Karpas-422 (cell line): ENCODE measurements around the gene RNU6-1. TPM values are rescaled to one million over a fixed set of nuclear protein-coding genes. Genes with fewer than 3 reads are reported as not detected.

Experiments used
- DNase-seq: peaks from one replicate; pipeline ENCODE4 v3.0.0-alpha.2; 2015
- H2AFZ ChIP-seq: fragments of 200-600 bp; sonication (generic); 2 replicates; pipeline ENCODE4 v1.6.1; 2014; ENCODE audit warnings: antibody characterized with exemption, low read length, mixed read lengths
- H3K27ac ChIP-seq: fragments of 200-600 bp; sonication (generic); 2 replicates; pipeline ENCODE4 v1.5.1; 2014; ENCODE audit warnings: mild to moderate bottlenecking, low read length, moderate library complexity
- H3K27me3 ChIP-seq: fragments of 200-600 bp; sonication (generic); 2 replicates; pipeline ENCODE4 v1.6.1; 2014; ENCODE audit warnings: low read length, mixed read lengths
- H3K36me3 ChIP-seq: fragments of 200-600 bp; sonication (generic); 2 replicates; pipeline ENCODE4 v1.6.1; 2014; ENCODE audit warnings: low read length, mixed read lengths; ENCODE audit not compliant: insufficient read depth
- H3K4me1 ChIP-seq: fragments of 200-600 bp; sonication (generic); 2 replicates; pipeline ENCODE4 v1.6.1; 2014; ENCODE audit warnings: mild to moderate bottlenecking, low read length, mixed read lengths
- H3K4me2 ChIP-seq: fragments of 200-600 bp; sonication (generic); 2 replicates; pipeline ENCODE4 v1.6.1; 2014; ENCODE audit warnings: low read length, low read depth, mild to moderate bottlenecking; ENCODE audit not compliant: poor library complexity, severe bottlenecking
- H3K4me3 ChIP-seq: fragments of 200-600 bp; sonication (generic); 2 replicates; pipeline ENCODE4 v1.5.1; 2014; ENCODE audit warnings: mild to moderate bottlenecking, antibody characterized with exemption, low read length, mixed read lengths
- H3K79me2 ChIP-seq: fragments of 200-600 bp; sonication (generic); 2 replicates; pipeline ENCODE4 v1.6.1; 2014; ENCODE audit warnings: mild to moderate bottlenecking, low read length, mixed read lengths
- H3K9ac ChIP-seq: fragments of 200-600 bp; sonication (generic); 2 replicates; pipeline ENCODE4 v1.6.0; 2014; ENCODE audit warnings: low read length
- H3K9me2 ChIP-seq: fragments of 200-600 bp; sonication (generic), shearing (Covaris generic); replicated peaks from 2 replicates; pipeline ENCODE4 v1.6.0; 2014; ENCODE audit warnings: mild to moderate bottlenecking, low read length, moderate library complexity; ENCODE audit not compliant: insufficient read depth
- H3K9me3 ChIP-seq: fragments of 300-700, 200-600 bp; sonication (generic); 2 replicates; pipeline ENCODE4 v1.6.1; 2014; ENCODE audit warnings: low read length, mixed read lengths
- H4K20me1 ChIP-seq: fragments of 200-600 bp; sonication (generic); 2 replicates; pipeline ENCODE4 v1.6.1; 2014; ENCODE audit warnings: mild to moderate bottlenecking, antibody characterized with exemption, low read length, low read depth; ENCODE audit not compliant: insufficient read depth
- total RNA-seq: library from RNA; depleted of rRNA; stranded (reverse); fragments of >200 nt; shearing (Covaris generic); gene quantifications from 2 replicates; pipeline ENCODE4 v1.2.3, GENCODE V29; 2014; ENCODE audit warnings: low replicate concordance; rRNA removed

The RNU6-1 gene
- not detected in 2 replicates for total RNA-seq

GRCh38 chr15:67839929-67840748 is at the start of gene RNU6-1:
TSS of gene RNU6-1 (minus strand) at chr15:67840045.
- H4K20me1 ChIP-seq = no peaks in the 10 kb centered on the region
- H3K27ac ChIP-seq = peak within 1 kb of the TSS; percentile 92
- peak within 1 kb of the TSS; percentile 74 for H3K4me2 ChIP-seq
- peak within 1 kb of the TSS; percentile 99 for H3K9ac ChIP-seq
- H3K27me3 ChIP-seq = no peaks in the 10 kb centered on the region
- H3K4me1 ChIP-seq = peaks cover 65% of the 10 kb centered on the region
- peak; percentile 98 for DNase-seq
- H2AFZ ChIP-seq = peak within 1 kb of the TSS; percentile 61
- no peaks in the 10 kb centered on the region for H3K9me2 ChIP-seq
- H3K79me2 ChIP-seq = no peaks in the 10 kb centered on the region
- peak within 1 kb of the TSS; percentile 93 for H3K4me3 ChIP-seq
- no peaks in the 10 kb centered on the region for H3K36me3 ChIP-seq
- H3K9me3 ChIP-seq = no peaks in the 10 kb centered on the region

- H3K36me3 ChIP-seq = no peaks in the 10 kb centered on the region
- no peak overlapping the region for H3K9ac ChIP-seq
- H2AFZ ChIP-seq = no peak overlapping the region
- no peaks in the 10 kb centered on the region for H3K79me2 ChIP-seq
- H3K9me2 ChIP-seq = no peaks in the 10 kb centered on the region
- H3K27ac ChIP-seq = no peak overlapping the region
- DNase-seq = no peak
- peaks cover 6% of the 10 kb centered on the region; the same call in 1 of the 2 replicates for H3K27me3 ChIP-seq
- peaks cover 15% of the 10 kb centered on the region for H3K4me1 ChIP-seq
- H3K4me3 ChIP-seq = no peak overlapping the region
- H4K20me1 ChIP-seq = no peaks in the 10 kb centered on the region
- no peak overlapping the region for H3K4me2 ChIP-seq
- no peaks in the 10 kb centered on the region for H3K9me3 ChIP-seq
Observed at GRCh38 chr15:67887776-67888175, 47.9 kb upstream of the RNU6-1 start.

GRCh38 chr15:67885861-67886260 is 46.0 kb upstream of the RNU6-1 start:
- H3K4me2 ChIP-seq = no peak overlapping the region

GRCh38 chr15:67885175-67885523 is 45.3 kb upstream of the RNU6-1 start:
- no peak overlapping the region for H3K27ac ChIP-seq
- peaks cover 28% of the 10 kb centered on the region for H3K4me1 ChIP-seq
- H3K79me2 ChIP-seq = no peaks in the 10 kb centered on the region
- peaks cover 6% of the 10 kb centered on the region; the same call in 1 of the 2 replicates for H3K27me3 ChIP-seq
- peak overlapping the region; percentile 71 for H3K4me3 ChIP-seq
- peak overlapping the region; percentile 98 for H2AFZ ChIP-seq
- H3K9me2 ChIP-seq = no peaks in the 10 kb centered on the region
- H3K9ac ChIP-seq = peak overlapping the region; percentile 75
- peak overlapping the region; percentile 75 for H3K4me2 ChIP-seq
- H3K9me3 ChIP-seq = no peaks in the 10 kb centered on the region
- no peaks in the 10 kb centered on the region for H3K36me3 ChIP-seq
- no peak for DNase-seq
- no peaks in the 10 kb centered on the region for H4K20me1 ChIP-seq

More at GRCh38 chr15:67885861-67886260, 46.0 kb upstream of the RNU6-1 start:
- Histone ChIP-seq H3K4me1 (peaks cover 23% of the 10 kb centered on the region), H3K27ac (no peak overlapping the region), H2AFZ (no peak overlapping the region), H3K9me3 (no peaks in the 10 kb centered on the region), H3K9ac (no peak overlapping the region), H3K36me3 (no peaks in the 10 kb centered on the region), H4K20me1 (no peaks in the 10 kb centered on the region), H3K4me3 (no peak overlapping the region), H3K27me3 (peaks cover 6% of the 10 kb centered on the region; the same call in 1 of the 2 replicates), H3K79me2 (no peaks in the 10 kb centered on the region), H3K9me2 (no peaks in the 10 kb centered on the region)
- no peak for DNase-seq

GRCh38 chr15:67884514-67885174 is 44.8 kb upstream of the RNU6-1 start:
- no peaks in the 10 kb centered on the region for H4K20me1 ChIP-seq
- H3K79me2 ChIP-seq = no peaks in the 10 kb centered on the region
- peak overlapping the region; percentile 75 for H3K4me2 ChIP-seq
- peak overlapping the region; percentile 75 for H3K9ac ChIP-seq
- peak overlapping the region; percentile 71 for H3K4me3 ChIP-seq
- no peaks in the 10 kb centered on the region for H3K9me2 ChIP-seq
- H3K27me3 ChIP-seq = peaks cover 6% of the 10 kb centered on the region; the same call in 1 of the 2 replicates
- no peaks in the 10 kb centered on the region for H3K9me3 ChIP-seq
- DNase-seq = peak; percentile 78
- no peak overlapping the region for H3K27ac ChIP-seq
- peak overlapping the region; percentile 98 for H2AFZ ChIP-seq
- H3K4me1 ChIP-seq = peaks cover 28% of the 10 kb centered on the region
- no peaks in the 10 kb centered on the region for H3K36me3 ChIP-seq

GRCh38 chr15:67884009-67884408 is 44.2 kb upstream of the RNU6-1 start:
- peaks cover 30% of the 10 kb centered on the region for H3K4me1 ChIP-seq
- H3K9me3 ChIP-seq = no peaks in the 10 kb centered on the region
- no peak for DNase-seq
- H3K9me2 ChIP-seq = no peaks in the 10 kb centered on the region
- peak overlapping the region; percentile 71 for H3K4me3 ChIP-seq
- no peaks in the 10 kb centered on the region for H3K79me2 ChIP-seq
- no peaks in the 10 kb centered on the region for H4K20me1 ChIP-seq
- H2AFZ ChIP-seq = peak overlapping the region; percentile 98
- peak overlapping the region; percentile 75 for H3K9ac ChIP-seq
- H3K36me3 ChIP-seq = no peaks in the 10 kb centered on the region
- peaks cover 6% of the 10 kb centered on the region; the same call in 1 of the 2 replicates for H3K27me3 ChIP-seq
- H3K4me2 ChIP-seq = peak overlapping the region; percentile 75
- H3K27ac ChIP-seq = no peak overlapping the region

- no peak for DNase-seq
- H3K4me2 ChIP-seq = no peak overlapping the region
- H4K20me1 ChIP-seq = no peaks in the 10 kb centered on the region
- peaks cover 6% of the 10 kb centered on the region; the same call in 1 of the 2 replicates for H3K27me3 ChIP-seq
- H3K9me2 ChIP-seq = no peaks in the 10 kb centered on the region
- H3K27ac ChIP-seq = no peak overlapping the region
- no peak overlapping the region for H3K9ac ChIP-seq
- H3K9me3 ChIP-seq = no peaks in the 10 kb centered on the region
- no peaks in the 10 kb centered on the region for H3K36me3 ChIP-seq
- H3K4me3 ChIP-seq = no peak overlapping the region
- peaks cover 36% of the 10 kb centered on the region for H3K4me1 ChIP-seq
- H3K79me2 ChIP-seq = no peaks in the 10 kb centered on the region
- no peak overlapping the region for H2AFZ ChIP-seq
Observed at GRCh38 chr15:67883234-67883773, 43.5 kb upstream of the RNU6-1 start.
